ENCODE measurements around the gene MON2.

The MON2 gene

GRCh38 chr12:62602255-62603060 lies 135.8 kb downstream of the MON2 start:
- H3K4me3 ChIP-seq (ENCODE audit: low read length), result peak overlapping the region; percentile 94
- no peaks in the 10 kb centered on the region for H3K9me3 ChIP-seq (ENCODE audit: control insufficient read depth, low read depth, low read length)
- peaks cover 34% of the 10 kb centered on the region for H3K4me1 ChIP-seq (ENCODE audit: control insufficient read depth, low read depth, low read length)
- H3K27me3 ChIP-seq (ENCODE audit: control insufficient read depth, insufficient read depth, low read length), result no peaks in the 10 kb centered on the region
- H3K27ac ChIP-seq (ENCODE audit: low read length), result peak overlapping the region; percentile 93
- H3K36me3 ChIP-seq (ENCODE audit: control insufficient read depth, low read depth, low read length), result no peaks in the 10 kb centered on the region
- H3K9ac ChIP-seq (ENCODE audit: low read length), result peak overlapping the region; percentile 96

- H3K4me3 ChIP-seq (ENCODE audit: low read length), result peak overlapping the region; percentile 94
- no peaks in the 10 kb centered on the region for H3K9me3 ChIP-seq (ENCODE audit: control insufficient read depth, low read depth, low read length)
- H3K9ac ChIP-seq (ENCODE audit: low read length), result peak overlapping the region; percentile 96
- H3K27me3 ChIP-seq (ENCODE audit: control insufficient read depth, insufficient read depth, low read length), result no peaks in the 10 kb centered on the region
- H3K36me3 ChIP-seq (ENCODE audit: control insufficient read depth, low read depth, low read length), result no peaks in the 10 kb centered on the region
- peak overlapping the region; percentile 93 for H3K27ac ChIP-seq (ENCODE audit: low read length)
- H3K4me1 ChIP-seq (ENCODE audit: control insufficient read depth, low read depth, low read length), result peaks cover 34% of the 10 kb centered on the region
These were observed 136.6 kb downstream of the MON2 start for GRCh38 chr12:62603061-62603810.

- H3K9ac ChIP-seq (ENCODE audit: low read length), result peak overlapping the region; percentile 96
- no peaks in the 10 kb centered on the region for H3K36me3 ChIP-seq (ENCODE audit: control insufficient read depth, low read depth, low read length)
- peak overlapping the region; percentile 93 for H3K27ac ChIP-seq (ENCODE audit: low read length)
- H3K4me3 ChIP-seq (ENCODE audit: low read length), result peak overlapping the region; percentile 94
- H3K27me3 ChIP-seq (ENCODE audit: control insufficient read depth, insufficient read depth, low read length), result no peaks in the 10 kb centered on the region
- H3K9me3 ChIP-seq (ENCODE audit: control insufficient read depth, low read depth, low read length), result no peaks in the 10 kb centered on the region
- peaks cover 34% of the 10 kb centered on the region for H3K4me1 ChIP-seq (ENCODE audit: control insufficient read depth, low read depth, low read length)
These were observed 137.1 kb downstream of the MON2 start for GRCh38 chr12:62603811-62604098.

- peaks cover 31% of the 10 kb centered on the region for H3K4me1 ChIP-seq (ENCODE audit: control insufficient read depth, low read depth, low read length)
- H3K9ac ChIP-seq (ENCODE audit: low read length), result peak overlapping the region; percentile 96
- H3K9me3 ChIP-seq (ENCODE audit: control insufficient read depth, low read depth, low read length), result no peaks in the 10 kb centered on the region
- peak overlapping the region; percentile 94 for H3K4me3 ChIP-seq (ENCODE audit: low read length)
- peak overlapping the region; percentile 93 for H3K27ac ChIP-seq (ENCODE audit: low read length)
- H3K36me3 ChIP-seq (ENCODE audit: control insufficient read depth, low read depth, low read length), result no peaks in the 10 kb centered on the region
- no peaks in the 10 kb centered on the region for H3K27me3 ChIP-seq (ENCODE audit: control insufficient read depth, insufficient read depth, low read length)
These were observed 137.7 kb downstream of the MON2 start for GRCh38 chr12:62604373-62604772.

- Histone ChIP-seq H3K27me3 (ENCODE audit: control insufficient read depth, insufficient read depth, low read length) (no peaks in the 10 kb centered on the region), H3K4me1 (ENCODE audit: control insufficient read depth, low read depth, low read length) (peaks cover 26% of the 10 kb centered on the region), H3K4me3 (ENCODE audit: low read length) (peak overlapping the region; percentile 94), H3K27ac (ENCODE audit: low read length) (no peak overlapping the region), H3K36me3 (ENCODE audit: control insufficient read depth, low read depth, low read length) (no peaks in the 10 kb centered on the region), H3K9ac (ENCODE audit: low read length) (peak overlapping the region; percentile 96), H3K9me3 (ENCODE audit: control insufficient read depth, low read depth, low read length) (no peaks in the 10 kb centered on the region)
These were observed 138.2 kb downstream of the MON2 start for GRCh38 chr12:62604871-62605270.

- peaks cover 25% of the 10 kb centered on the region for H3K4me1 ChIP-seq (ENCODE audit: control insufficient read depth, low read depth, low read length)
- no peaks in the 10 kb centered on the region for H3K9me3 ChIP-seq (ENCODE audit: control insufficient read depth, low read depth, low read length)
- no peak overlapping the region for H3K9ac ChIP-seq (ENCODE audit: low read length)
- H3K4me3 ChIP-seq (ENCODE audit: low read length), result peak overlapping the region; percentile 94
- H3K27ac ChIP-seq (ENCODE audit: low read length), result no peak overlapping the region
- H3K27me3 ChIP-seq (ENCODE audit: control insufficient read depth, insufficient read depth, low read length), result no peaks in the 10 kb centered on the region
- no peaks in the 10 kb centered on the region for H3K36me3 ChIP-seq (ENCODE audit: control insufficient read depth, low read depth, low read length)
These were observed 139.4 kb downstream of the MON2 start for GRCh38 chr12:62605981-62606380.

- Histone ChIP-seq H3K27me3 (ENCODE audit: control insufficient read depth, insufficient read depth, low read length) (no peaks in the 10 kb centered on the region), H3K27ac (ENCODE audit: low read length) (no peak overlapping the region), H3K4me3 (ENCODE audit: low read length) (no peak overlapping the region), H3K9ac (ENCODE audit: low read length) (no peak overlapping the region), H3K9me3 (ENCODE audit: control insufficient read depth, low read depth, low read length) (no peaks in the 10 kb centered on the region), H3K36me3 (ENCODE audit: control insufficient read depth, low read depth, low read length) (no peaks in the 10 kb centered on the region), H3K4me1 (ENCODE audit: control insufficient read depth, low read depth, low read length) (peaks cover 25% of the 10 kb centered on the region)
These were observed 140.0 kb downstream of the MON2 start for GRCh38 chr12:62606654-62607053.

- no peak overlapping the region for H3K27ac ChIP-seq (ENCODE audit: low read length)
- H3K36me3 ChIP-seq (ENCODE audit: control insufficient read depth, low read depth, low read length), result no peaks in the 10 kb centered on the region
- H3K4me1 ChIP-seq (ENCODE audit: control insufficient read depth, low read depth, low read length), result peaks cover 4% of the 10 kb centered on the region
- no peak overlapping the region for H3K4me3 ChIP-seq (ENCODE audit: low read length)
- H3K9me3 ChIP-seq (ENCODE audit: control insufficient read depth, low read depth, low read length), result no peaks in the 10 kb centered on the region
- H3K9ac ChIP-seq (ENCODE audit: low read length), result no peak overlapping the region
- no peaks in the 10 kb centered on the region for H3K27me3 ChIP-seq (ENCODE audit: control insufficient read depth, insufficient read depth, low read length)
These were observed 146.5 kb downstream of the MON2 start for GRCh38 chr12:62613081-62613480.

- Histone ChIP-seq H3K36me3 (ENCODE audit: control insufficient read depth, low read depth, low read length) (no peaks in the 10 kb centered on the region), H3K9ac (ENCODE audit: low read length) (no peak overlapping the region), H3K9me3 (ENCODE audit: control insufficient read depth, low read depth, low read length) (no peaks in the 10 kb centered on the region), H3K4me1 (ENCODE audit: control insufficient read depth, low read depth, low read length) (peaks cover 12% of the 10 kb centered on the region), H3K27me3 (ENCODE audit: control insufficient read depth, insufficient read depth, low read length) (no peaks in the 10 kb centered on the region), H3K4me3 (ENCODE audit: low read length) (no peak overlapping the region), H3K27ac (ENCODE audit: low read length) (no peak overlapping the region)
These were observed 151.7 kb downstream of the MON2 start for GRCh38 chr12:62618319-62618718.

- no peak overlapping the region for H3K9ac ChIP-seq (ENCODE audit: low read length)
- no peaks in the 10 kb centered on the region for H3K9me3 ChIP-seq (ENCODE audit: control insufficient read depth, low read depth, low read length)
- no peaks in the 10 kb centered on the region for H3K36me3 ChIP-seq (ENCODE audit: control insufficient read depth, low read depth, low read length)
- H3K27ac ChIP-seq (ENCODE audit: low read length), result no peak overlapping the region
- no peaks in the 10 kb centered on the region for H3K27me3 ChIP-seq (ENCODE audit: control insufficient read depth, insufficient read depth, low read length)
- no peak overlapping the region for H3K4me3 ChIP-seq (ENCODE audit: low read length)
- peaks cover 12% of the 10 kb centered on the region for H3K4me1 ChIP-seq (ENCODE audit: control insufficient read depth, low read depth, low read length)
These were observed 152.3 kb downstream of the MON2 start for GRCh38 chr12:62618930-62619329.

GRCh38 chr12:62621101-62621638 lies 154.5 kb downstream of the MON2 start:
- H3K27ac ChIP-seq (ENCODE audit: low read length), result no peak overlapping the region
- H3K4me1 ChIP-seq (ENCODE audit: control insufficient read depth, low read depth, low read length), result peaks cover 12% of the 10 kb centered on the region
- H3K4me3 ChIP-seq (ENCODE audit: low read length), result no peak overlapping the region
- no peaks in the 10 kb centered on the region for H3K9me3 ChIP-seq (ENCODE audit: control insufficient read depth, low read depth, low read length)
- H3K9ac ChIP-seq (ENCODE audit: low read length), result no peak overlapping the region
- H3K27me3 ChIP-seq (ENCODE audit: control insufficient read depth, insufficient read depth, low read length), result no peaks in the 10 kb centered on the region
- no peaks in the 10 kb centered on the region for H3K36me3 ChIP-seq (ENCODE audit: control insufficient read depth, low read depth, low read length)
